ENCODE data around the gene UBTD1. TPM values are rescaled to one million over a fixed set of nuclear protein-coding genes. Genes with fewer than 3 reads are reported as not detected.
A peak's percentile ranks its signal among the peaks of the same experiment; 100 is the strongest.

Gene UBTD1
- total RNA-seq, 4 donors from 2014 or later, result 2.9 to 16.2 (median 8.9) TPM

GRCh38 chr10:97519342-97519741, 20.6 kb downstream of the UBTD1 start:
- no peak for TF ChIP-seq POLR2AphosphoS5 (IDR thresholded peaks at IDR 0.05)
- TF ChIP-seq POLR2A (IDR thresholded peaks at IDR 0.05), result no peak
- TF ChIP-seq CTCF (IDR thresholded peaks at IDR 0.05), result no peak
- no peak for TF ChIP-seq EP300 (IDR thresholded peaks at IDR 0.05)
- no peaks in the 10 kb centered on the region for H3K9me3 ChIP-seq
- H3K27ac ChIP-seq, result peak overlapping the region in 2 of 4 donors; percentile 16 to 19
- 28 to 38% methylated on average over 2 of the region's 2 CpGs for WGBS, 2 donors (ENCODE audit: low coverage in 1 of 2)
- no peak overlapping the region for H3K4me3 ChIP-seq
- no peak for ATAC-seq
- H3K36me3 ChIP-seq, result no peaks in the 10 kb centered on the region
- peaks cover 0 to 33% (median 17%) of the 10 kb centered on the region in 3 donors for H3K4me1 ChIP-seq
- no peaks in the 10 kb centered on the region for H3K27me3 ChIP-seq

- no peaks in the 10 kb centered on the region for H3K9me3 ChIP-seq
- peaks cover 0 to 33% (median 17%) of the 10 kb centered on the region in 3 donors for H3K4me1 ChIP-seq
- no peaks in the 10 kb centered on the region for H3K36me3 ChIP-seq
- WGBS, 2 donors (ENCODE audit: low coverage in 1 of 2), result 88 to 94% methylated on average over 2 to 5 of the region's 5 CpGs
- no peaks in the 10 kb centered on the region for H3K27me3 ChIP-seq
- H3K27ac ChIP-seq, result no peak overlapping the region
- TF ChIP-seq EP300 (IDR thresholded peaks at IDR 0.05), result no peak
- TF ChIP-seq CTCF (IDR thresholded peaks at IDR 0.05), result no peak
- no peak for TF ChIP-seq POLR2AphosphoS5 (IDR thresholded peaks at IDR 0.05)
- TF ChIP-seq POLR2A (IDR thresholded peaks at IDR 0.05), result no peak
- no peak for ATAC-seq
- H3K4me3 ChIP-seq, result no peak overlapping the region
Measured at GRCh38 chr10:97520520-97520919, 21.8 kb downstream of the UBTD1 start.

- no peak overlapping the region for H3K27ac ChIP-seq
- WGBS, 2 donors (ENCODE audit: low coverage in 1 of 2), result 73 to 87% methylated on average over 3 to 9 of the region's 11 CpGs
- H3K9me3 ChIP-seq, result no peaks in the 10 kb centered on the region
- peaks cover 0 to 33% (median 17%) of the 10 kb centered on the region in 3 donors for H3K4me1 ChIP-seq
- ATAC-seq, result no peak
- TF ChIP-seq EP300 (IDR thresholded peaks at IDR 0.05) (no peak), POLR2A (IDR thresholded peaks at IDR 0.05) (no peak)
- no peaks in the 10 kb centered on the region for H3K36me3 ChIP-seq
- no peaks in the 10 kb centered on the region for H3K27me3 ChIP-seq
- H3K4me3 ChIP-seq, result no peak overlapping the region
Measured at GRCh38 chr10:97520978-97521761, 22.4 kb downstream of the UBTD1 start.

GRCh38 chr10:97522071-97522470, 23.3 kb downstream of the UBTD1 start:
- Histone ChIP-seq H3K4me1 (peaks cover 0 to 30% (median 17%) of the 10 kb centered on the region in 3 donors), H3K27me3 (no peaks in the 10 kb centered on the region), H3K9me3 (no peaks in the 10 kb centered on the region), H3K36me3 (no peaks in the 10 kb centered on the region), H3K27ac (no peak overlapping the region), H3K4me3 (no peak overlapping the region)
- TF ChIP-seq POLR2AphosphoS5 (IDR thresholded peaks at IDR 0.05) (no peak), CTCF (IDR thresholded peaks at IDR 0.05) (no peak), POLR2A (IDR thresholded peaks at IDR 0.05) (no peak), EP300 (IDR thresholded peaks at IDR 0.05) (no peak)
- WGBS, 2 donors (ENCODE audit: low coverage in 1 of 2), result 90% methylated on average over 2 of the region's 6 CpGs; no CpG with 5 or more reads in 1 of the 2 donors
- ATAC-seq, result no peak

GRCh38 chr10:97522937-97523336, 24.2 kb downstream of the UBTD1 start:
- no peaks in the 10 kb centered on the region for H3K9me3 ChIP-seq
- TF ChIP-seq EP300 (IDR thresholded peaks at IDR 0.05) (no peak), POLR2A (IDR thresholded peaks at IDR 0.05) (no peak), CTCF (IDR thresholded peaks at IDR 0.05) (no peak), POLR2AphosphoS5 (IDR thresholded peaks at IDR 0.05) (no peak)
- peaks cover 0 to 21% (median 10%) of the 10 kb centered on the region in 3 donors for H3K4me1 ChIP-seq
- no peaks in the 10 kb centered on the region for H3K27me3 ChIP-seq
- no peak for ATAC-seq
- H3K27ac ChIP-seq, result no peak overlapping the region
- H3K4me3 ChIP-seq, result no peak overlapping the region
- 89% methylated on average over 5 to 7 of the region's 8 CpGs for WGBS, 2 donors (ENCODE audit: low coverage in 1 of 2)
- H3K36me3 ChIP-seq, result no peaks in the 10 kb centered on the region
